Kidney tubule cell (primary cell): ENCODE measurements around the gene XAGE3.
A peak's percentile ranks its signal among the peaks of the same experiment; 100 is the strongest.

Experiments used
- DNase-seq: peaks from one replicate; pipeline ENCODE4 v3.0.0-alpha.2; 2018; ENCODE audit warnings: low spot score

The XAGE3 gene

DNA sequence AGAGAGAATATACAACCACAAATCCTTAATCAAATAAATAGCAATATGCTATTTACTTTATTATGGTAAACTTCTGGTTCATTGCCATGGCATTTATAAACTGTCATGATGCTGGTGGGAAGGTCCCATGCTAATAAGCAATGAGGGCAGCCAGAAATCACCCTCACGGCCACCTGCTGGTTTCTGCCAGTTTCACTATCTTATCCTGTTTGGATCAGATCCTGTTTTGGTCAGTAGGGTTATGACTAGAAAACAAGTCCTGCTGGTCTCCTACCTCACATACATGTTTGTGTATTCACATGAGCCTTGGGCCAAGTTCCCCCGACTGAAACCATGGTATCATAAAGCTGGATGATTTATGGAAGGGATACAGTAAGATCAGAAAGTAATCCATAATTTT, 28.7 kb downstream of the XAGE3 start:
- no peak for DNase-seq

- DNase-seq = no peak
Measured at GRCh38 chrX:52830551-52830950, 37.3 kb downstream of the XAGE3 start.

GRCh38 chrX:52824608-52825007, 43.3 kb downstream of the XAGE3 start:
- no peak for DNase-seq

- DNase-seq = peak; percentile 8
Measured at GRCh38 chrX:52821079-52821760, 46.7 kb downstream of the XAGE3 start.

DNA sequence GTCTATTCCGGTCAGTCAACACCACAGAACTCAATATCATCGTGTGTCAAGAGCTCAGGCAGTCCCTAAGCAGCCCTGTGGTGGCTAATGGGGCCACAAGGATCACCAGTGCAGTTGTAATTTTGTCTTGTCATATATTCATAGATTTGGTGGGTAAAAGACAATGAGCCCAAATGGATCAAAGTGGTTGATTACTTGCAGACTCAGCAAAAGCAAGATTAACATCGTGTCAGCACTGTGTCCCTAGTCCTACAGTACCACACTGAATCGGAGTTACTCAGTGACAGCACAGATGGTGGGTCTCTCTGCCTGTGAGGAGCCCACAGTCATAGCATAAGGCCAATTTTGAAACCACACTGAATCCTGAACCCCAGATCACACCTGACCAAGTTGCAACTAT, 48.1 kb downstream of the XAGE3 start:
- DNase-seq = no peak
